Common myeloid progenitor, CD34-positive (primary cell): ENCODE measurements around the gene GDF2.

Experiments
- CTCF ChIA-PET: fragments of 350-600 bp; sonication (Branson Sonifier 250); formaldehyde crosslinking; loops from one replicate; lab custom pipeline; 2021; ENCODE audit warnings: antibody characterized with exemption; lab: Charles Lee
- POLR2A ChIA-PET: fragments of 350-600 bp; sonication (Branson Sonifier 250); formaldehyde crosslinking; loops from one replicate; lab custom pipeline; 2021; ENCODE audit warnings: antibody characterized with exemption; lab: Charles Lee
- DNase-seq, 3 donors: peaks; one replicate each; pipeline versions ENCODE4 v3.0.0 to v3.0.0-alpha.2; 2013
- H3K27ac ChIP-seq, 2 experiments: 1 replicate in 1 of 2; 2 replicates in 1 of 2; pipeline ENCODE4 v1.7.0; 2013; ENCODE audit warnings: inconsistent platforms in 2 of 2, low read length in 2 of 2, mild to moderate bottlenecking in 2 of 2, low read depth in 1 of 2, moderate library complexity in 1 of 2; ENCODE audit not compliant: severe bottlenecking in 2 of 2, insufficient read depth in 1 of 2, poor library complexity in 1 of 2
- H3K27me3 ChIP-seq, 5 experiments: replicated peaks in 2 of 5; 1 replicate in 3 of 5; 2 replicates in 2 of 5; pipeline versions ENCODE4 v1.6.1 to v1.7.0; 2013; ENCODE audit warnings: low read length in 4 of 5, mild to moderate bottlenecking in 2 of 5, moderate library complexity in 2 of 5, inconsistent platforms in 1 of 5; ENCODE audit not compliant: insufficient read depth in 5 of 5, control insufficient read depth in 4 of 5
- H3K36me3 ChIP-seq, 4 experiments: 1 replicate in 2 of 4; 2 replicates in 2 of 4; pipeline versions ENCODE4 v1.6.1 to v1.7.0; 2013; ENCODE audit warnings: low read length in 3 of 4, control low read depth in 1 of 4, mild to moderate bottlenecking in 1 of 4; ENCODE audit not compliant: control insufficient read depth in 4 of 4, insufficient read depth in 4 of 4
- H3K4me1 ChIP-seq, 4 experiments: 1 replicate in 3 of 4; 2 replicates in 1 of 4; pipeline versions ENCODE4 v1.6.1 to v1.7.1; 2013; ENCODE audit warnings: low read length in 3 of 4, mild to moderate bottlenecking in 3 of 4, control low read depth in 1 of 4, inconsistent platforms in 1 of 4, moderate library complexity in 1 of 4; ENCODE audit not compliant: control insufficient read depth in 4 of 4, insufficient read depth in 4 of 4; ENCODE audit errors: control extremely low read depth in 1 of 4
- H3K4me3 ChIP-seq, 7 experiments: 1 replicate in 4 of 7; 2 replicates in 3 of 7; pipeline versions ENCODE4 v1.5.1 to v1.7.0; 2013; ENCODE audit warnings: mild to moderate bottlenecking in 7 of 7, low read length in 6 of 7, moderate library complexity in 6 of 7, inconsistent platforms in 2 of 7, low read depth in 2 of 7, control low read depth in 1 of 7; ENCODE audit not compliant: insufficient read depth in 4 of 7, control insufficient read depth in 1 of 7; ENCODE audit errors: extremely low read depth in 1 of 7
- H3K9me3 ChIP-seq, 5 experiments: 1 replicate in 4 of 5; 2 replicates in 1 of 5; pipeline versions ENCODE4 v1.6.1 to v1.7.1; 2013; ENCODE audit warnings: low read length in 4 of 5, mild to moderate bottlenecking in 2 of 5, inconsistent platforms in 1 of 5, low read depth in 1 of 5, moderate library complexity in 1 of 5; ENCODE audit not compliant: control insufficient read depth in 4 of 5, insufficient read depth in 2 of 5; ENCODE audit errors: control extremely low read depth in 1 of 5
- WGBS: methylation state at CpG from one replicate; pipeline ENCODE4 v1.1.5; 2013; ENCODE audit not compliant: insufficient coverage; 5-methylcytosine and 5-hydroxymethylcytosine counted together

GDF2 gene

GRCh38 chr10:47370878-47371277, 48.6 kb downstream of the GDF2 start:
- H3K4me3 ChIP-seq, result no peak overlapping the region
- peaks cover 0 to 3% (median 2%) of the 10 kb centered on the region in 5 experiments for H3K27me3 ChIP-seq
- DNase-seq, result no peak
- POLR2A ChIA-PET, result no interaction called here
- 98% methylated on average over 7 of the region's 7 CpGs for WGBS
- H3K36me3 ChIP-seq, result no peaks in the 10 kb centered on the region
- CTCF ChIA-PET, result interaction anchor here (1.2 to 2.6 kb wide), 4 partner anchors 9 to 25 kb away, joined by 4 to 9 read pairs (median 4); no protein-coding TSS in a partner anchor
- no peaks in the 10 kb centered on the region for H3K9me3 ChIP-seq
- no peaks in the 10 kb centered on the region for H3K4me1 ChIP-seq
- no peak overlapping the region for H3K27ac ChIP-seq

DNA sequence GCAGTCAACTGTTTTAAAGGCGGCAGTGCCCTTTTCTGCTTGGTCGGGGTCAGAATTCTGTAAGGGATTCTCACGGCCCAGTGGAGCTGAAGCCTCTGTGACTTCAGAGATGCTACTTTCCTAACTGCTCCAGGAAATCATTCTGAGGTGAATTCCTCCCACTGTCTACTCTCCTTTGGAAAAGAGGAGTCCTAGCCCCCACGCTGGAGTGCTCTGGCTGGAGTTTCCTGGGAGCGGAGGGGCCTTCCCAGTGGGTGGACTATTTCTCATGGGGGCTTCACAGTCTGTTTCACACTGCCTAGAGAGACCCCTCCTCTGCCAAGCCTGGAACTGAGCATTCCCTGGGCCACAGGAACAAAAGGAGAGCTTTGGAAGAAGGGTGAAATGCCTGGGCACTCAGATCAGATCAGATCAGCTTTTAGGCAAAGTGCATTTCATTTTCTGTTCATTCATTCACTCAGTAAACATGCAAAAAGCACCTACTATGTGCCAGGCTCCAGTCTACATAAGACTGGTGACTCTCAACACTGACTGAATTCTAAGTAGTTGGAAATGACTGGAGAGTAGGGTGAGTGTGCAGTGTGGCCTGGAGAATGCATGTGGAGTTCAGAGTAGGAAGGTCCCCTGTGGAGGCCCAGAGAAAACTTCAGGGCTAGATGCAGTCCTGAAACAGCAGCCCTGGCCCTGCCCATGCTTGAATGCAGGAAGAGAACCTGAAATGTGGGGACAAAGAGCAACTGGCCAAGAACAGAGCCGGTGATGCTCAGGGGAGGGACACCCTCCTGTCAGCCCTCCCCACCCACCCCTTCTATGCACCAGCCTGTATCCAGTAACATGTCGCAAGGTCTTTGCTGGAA, 49.6 kb downstream of the GDF2 start:
- Histone ChIP-seq H3K4me3 (no peak overlapping the region), H3K27me3 (peaks cover 0 to 12% (median 8%) of the 10 kb centered on the region in 5 experiments), H3K4me1 (no peaks in the 10 kb centered on the region), H3K36me3 (no peaks in the 10 kb centered on the region), H3K27ac (no peak overlapping the region), H3K9me3 (no peaks in the 10 kb centered on the region)
- DNase-seq, result no peak
- ChIA-PET CTCF (interaction anchor here (1.0 to 2.6 kb wide), 3 partner anchors 10 to 14 kb away, joined by 3 to 9 read pairs (median 4); no protein-coding TSS in a partner anchor), POLR2A (no interaction called here)
- 100% methylated on average over 3 of the region's 7 CpGs for WGBS

- POLR2A ChIA-PET, result no interaction called here
- H3K27me3 ChIP-seq, result peaks cover 0 to 19% (median 13%) of the 10 kb centered on the region in 5 experiments
- CTCF ChIA-PET, result interaction anchor here (1.0 to 2.6 kb wide), 2 partner anchors 12 to 14 kb away, joined by 3 to 9 read pairs; no protein-coding TSS in a partner anchor
- 74% methylated on average over 5 of the region's 6 CpGs for WGBS
- H3K27ac ChIP-seq, result no peak overlapping the region
- H3K4me1 ChIP-seq, result peaks cover 0 to 2% (median 0%) of the 10 kb centered on the region in 4 experiments
- no peak overlapping the region for H3K4me3 ChIP-seq
- H3K36me3 ChIP-seq, result no peaks in the 10 kb centered on the region
- DNase-seq, result no peak
- H3K9me3 ChIP-seq, result no peaks in the 10 kb centered on the region
Observed at GRCh38 chr10:47372726-47373125, 50.5 kb downstream of the GDF2 start.

DNA sequence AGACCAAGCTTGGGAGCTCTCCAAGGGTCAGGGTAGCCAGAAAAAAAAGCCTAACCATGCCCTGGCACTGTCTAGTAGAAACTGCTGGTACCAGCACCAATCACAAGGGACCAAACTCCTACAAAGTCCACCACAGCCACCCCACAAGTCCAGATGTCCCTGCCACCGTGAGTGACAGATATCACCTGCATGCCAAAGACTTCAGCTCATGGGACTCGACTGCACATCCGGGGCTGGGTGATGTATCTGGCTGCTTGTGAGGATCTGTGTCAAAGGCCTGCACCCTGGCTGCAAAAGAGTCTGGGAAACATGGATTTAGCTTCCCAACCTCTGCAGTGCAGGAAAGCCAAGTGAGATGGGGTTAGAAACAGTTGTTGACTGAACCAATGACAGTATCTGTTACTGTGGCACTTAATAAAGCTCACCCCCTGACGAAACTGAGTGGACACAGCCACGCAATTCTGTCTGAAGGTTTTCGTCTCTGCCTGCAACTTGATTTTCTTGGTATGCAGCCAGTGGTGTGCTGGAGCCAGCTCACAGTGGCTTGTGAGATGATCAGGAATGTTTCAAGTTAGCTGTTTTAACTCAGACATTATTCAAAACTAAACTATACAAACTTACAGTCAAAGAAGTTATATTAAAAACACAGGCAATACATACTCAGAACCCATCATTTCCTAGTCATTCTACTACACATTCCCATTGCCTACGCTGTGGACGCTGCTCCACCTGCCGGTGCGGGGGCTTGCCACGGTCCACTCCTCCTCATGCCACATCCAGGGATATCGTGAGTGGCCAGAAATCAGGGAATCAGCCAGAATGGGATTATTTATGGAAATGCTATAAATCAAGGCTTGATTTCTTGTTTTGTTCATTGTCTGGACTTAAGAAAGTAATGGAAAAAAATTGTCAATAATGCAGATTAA, 52.6 kb downstream of the GDF2 start:
- CTCF ChIA-PET, result interaction anchor here (0.8 to 2.0 kb wide), 4 partner anchors 10 to 17 kb away, joined by 3 to 6 read pairs (median 4); no protein-coding TSS in a partner anchor
- no peak for DNase-seq
- 90% methylated on average over 8 of the region's 12 CpGs for WGBS
- Histone ChIP-seq H3K9me3 (no peaks in the 10 kb centered on the region), H3K27me3 (peaks cover 0 to 36% (median 25%) of the 10 kb centered on the region in 5 experiments), H3K4me3 (no peak overlapping the region), H3K27ac (no peak overlapping the region), H3K4me1 (peaks cover 0 to 2% (median 0%) of the 10 kb centered on the region in 4 experiments), H3K36me3 (no peaks in the 10 kb centered on the region)
- POLR2A ChIA-PET, result no interaction called here

DNA sequence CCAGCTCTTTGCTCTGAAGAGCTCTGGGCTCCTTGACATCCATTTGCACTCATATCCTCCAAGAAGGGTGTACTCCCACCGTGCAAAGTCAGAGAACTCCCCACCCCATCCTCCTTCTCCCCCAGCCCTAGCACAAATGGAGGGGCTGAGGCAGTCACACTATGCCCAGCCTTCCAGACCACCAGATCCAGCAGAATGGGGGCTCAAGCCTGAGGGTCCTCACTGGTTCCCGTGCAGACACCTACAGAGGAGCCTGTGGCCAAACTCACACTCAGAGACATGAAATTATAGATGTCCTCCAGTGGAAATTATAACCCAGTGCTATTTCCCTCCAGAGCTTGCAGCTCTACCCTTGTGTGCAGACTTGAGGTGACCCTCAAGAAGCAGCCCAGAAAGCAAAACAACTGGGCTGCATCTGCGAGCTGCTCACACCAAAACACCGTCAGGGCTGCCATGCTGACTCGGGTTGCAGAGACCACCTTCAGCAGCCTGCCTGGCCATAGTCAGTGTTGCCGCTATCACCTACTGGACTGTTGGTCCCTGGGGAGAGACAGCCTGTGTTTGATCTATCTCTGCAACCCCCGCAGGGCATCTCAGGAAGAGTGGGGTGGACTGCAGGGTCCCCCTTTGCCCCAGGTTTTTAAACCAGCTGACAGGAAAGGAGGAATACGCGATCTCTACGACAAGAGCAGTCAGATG, 54.4 kb downstream of the GDF2 start:
- H3K4me1 ChIP-seq, result peaks cover 0 to 2% (median 0%) of the 10 kb centered on the region in 4 experiments
- ChIA-PET POLR2A (no interaction called here), CTCF (interaction anchor here (1.5 to 1.9 kb wide), 2 partner anchors 9 to 15 kb away, joined by 4 to 5 read pairs; no protein-coding TSS in a partner anchor)
- peaks cover 0 to 48% (median 30%) of the 10 kb centered on the region in 5 experiments for H3K27me3 ChIP-seq
- no peak overlapping the region for H3K4me3 ChIP-seq
- H3K36me3 ChIP-seq, result no peaks in the 10 kb centered on the region
- DNase-seq, result no peak
- no peak overlapping the region for H3K27ac ChIP-seq
- no peaks in the 10 kb centered on the region for H3K9me3 ChIP-seq
- WGBS, result 66% methylated on average over 9 of the region's 10 CpGs
